PC-3 (cell line): ENCODE data around the gene TCEAL3. TPM values are rescaled to one million over a fixed set of nuclear protein-coding genes. Genes with fewer than 3 reads are reported as not detected.

Source experiments
- ATAC-seq: fragments of 200-7000 bp; cut with Tn5 transposase; 2 replicates; pipeline ENCODE4 v1.9.1; 2020; ENCODE audit warnings: mild to moderate bottlenecking, moderate library complexity
- BruUV-seq: library from RNA; stranded (reverse); fragments of 400-500 nt; replicated peaks from 2 replicates; lab custom pipeline; 2021; lab: Mats Ljungman, UMichigan
- CTCF ChIA-PET: fragments of 300-600 bp; sonication (Branson Sonifier 250); formaldehyde crosslinking; loops from one replicate; lab custom pipeline; 2022; ENCODE audit warnings: antibody characterized with exemption; lab: Charles Lee
- POLR2A ChIA-PET: fragments of 300-600 bp; sonication (Branson Sonifier 250); formaldehyde crosslinking; loops from one replicate; lab custom pipeline; 2022; ENCODE audit warnings: antibody characterized with exemption; ENCODE audit not compliant: unreplicated experiment; lab: Charles Lee
- DNase-seq: peaks from one replicate; pipeline ENCODE4 v3.0.0-alpha.2; 2015
- H2AFZ ChIP-seq: fragments of 300-600 bp; sonication (generic); 2 replicates; pipeline ENCODE4 v1.6.0; 2016; ENCODE audit warnings: antibody characterized with exemption, low read length
- H3F3A ChIP-seq: fragments of 300-600 bp; sonication (generic); one replicate; pipeline ENCODE4 v1.6.0; 2017; ENCODE audit warnings: antibody characterized with exemption, low read length, control low read depth, mild to moderate bottlenecking; ENCODE audit not compliant: unreplicated experiment
- H3K27ac ChIP-seq: fragments of 300-600 bp; sonication (generic); 2 replicates; pipeline ENCODE4 v1.5.1; 2016; ENCODE audit warnings: mild to moderate bottlenecking, low read length
- H3K27me3 ChIP-seq: fragments of 300-600 bp; sonication (generic); 2 replicates; pipeline ENCODE4 v1.6.1; 2016; ENCODE audit warnings: low read length, mixed read lengths
- H3K36me3 ChIP-seq: fragments of 300-600 bp; sonication (generic); 2 replicates; pipeline ENCODE4 v1.6.1; 2016; ENCODE audit warnings: low read depth, mixed run types, low read length, mixed read lengths
- H3K4me1 ChIP-seq: fragments of 300-600 bp; sonication (generic); 2 replicates; pipeline ENCODE4 v1.5.1; 2016; ENCODE audit warnings: low read length; ENCODE audit not compliant: insufficient read depth
- H3K4me2 ChIP-seq: fragments of 300-600 bp; sonication (generic); 2 replicates; pipeline ENCODE4 v1.6.0; 2016; ENCODE audit warnings: low read length
- H3K4me3 ChIP-seq: fragments of 300-600 bp; sonication (generic); 2 replicates; pipeline ENCODE4 v1.5.1; 2016; ENCODE audit warnings: mild to moderate bottlenecking, low read length, mixed read lengths
- H3K79me2 ChIP-seq: fragments of 300-600 bp; sonication (generic); 2 replicates; pipeline ENCODE4 v1.6.1; 2017; ENCODE audit warnings: low read length, mixed read lengths
- H3K9ac ChIP-seq: fragments of 300-600 bp; sonication (generic); 2 replicates; pipeline ENCODE4 v1.6.0; 2016; ENCODE audit warnings: mild to moderate bottlenecking, low read length
- H3K9me2 ChIP-seq: fragments of 300-600 bp; sonication (generic); replicated peaks from 2 replicates; pipeline ENCODE4 v1.6.1; 2016; ENCODE audit warnings: mixed run types, low read length, mixed read lengths
- H3K9me3 ChIP-seq: fragments of 300-600 bp; sonication (generic); 2 replicates; pipeline ENCODE4 v1.6.1; 2016; ENCODE audit warnings: low read length, mixed read lengths
- H4K20me1 ChIP-seq: fragments of 300-600 bp; sonication (generic); 2 replicates; pipeline ENCODE4 v1.6.1; 2016; ENCODE audit warnings: low read length, mixed read lengths
- CTCF ChIP-seq: fragments of 300-600 bp; sonication (generic); conservative IDR thresholded peaks from 2 replicates; pipeline ENCODE4 v1.5.1; 2017; ENCODE audit warnings: antibody characterized with exemption, low read depth, mild to moderate bottlenecking, low read length
- EZH2 ChIP-seq: fragments of 300-600 bp; sonication (generic); IDR thresholded peaks from one replicate; pipeline ENCODE4 v1.6.1; 2017; ENCODE audit warnings: antibody characterized with exemption, mild to moderate bottlenecking, low read length; ENCODE audit not compliant: unreplicated experiment
- EZH2phosphoT487 ChIP-seq: fragments of 300-600 bp; sonication (generic); IDR thresholded peaks from 2 replicates; pipeline ENCODE4 v1.6.1; 2018; ENCODE audit warnings: mild to moderate bottlenecking, antibody characterized with exemption, low read length, borderline replicate concordance
- intact Hi-C: fragments of 100-400 bp; cut with micrococcal nuclease; formaldehyde crosslinking; loops from 2 replicates; pipeline ENCODE4 v1.9.0; 2023
- total RNA-seq: library from RNA; depleted of rRNA; stranded (reverse); fragments of >200 nt; gene quantifications from 2 replicates; pipeline ENCODE4 v1.2.3, GENCODE V29; 2014

The TCEAL3 gene
- total RNA-seq, 1 experiment from 2014 or later: 18.3 TPM

GRCh38 chrX:103613362-103613890 is 5.7 kb downstream of the TCEAL3 start:
- Histone ChIP-seq H3F3A (peaks cover 9% of the 10 kb centered on the region), H3K27ac (peak overlapping the region; percentile 97), H3K4me3 (no peak overlapping the region), H3K79me2 (peaks cover 15% of the 10 kb centered on the region; the same call in 1 of the 2 replicates), H3K4me1 (peaks cover 45% of the 10 kb centered on the region), H3K27me3 (no peaks in the 10 kb centered on the region), H3K9me3 (no peaks in the 10 kb centered on the region), H3K9ac (no peak overlapping the region), H3K4me2 (no peak overlapping the region), H2AFZ (no peak overlapping the region), H4K20me1 (no peaks in the 10 kb centered on the region), H3K36me3 (no peaks in the 10 kb centered on the region), H3K9me2 (0 out of 2 replicates have a peak, but pooled peaks cover 3% of the 10 kb centered on the region)
- BruUV-seq: no TSS peak
- no peak for TF ChIP-seq CTCF
- no peak for TF ChIP-seq EZH2phosphoT487
- no peak for TF ChIP-seq EZH2
- ATAC-seq: no peak; the same call in 1 of the 2 replicates
- DNase-seq: peak; percentile 19
- CTCF ChIA-PET: interaction anchor here (0.6 kb wide), 1 partner anchor 77 kb away, joined by 3 read pairs; no protein-coding TSS in a partner anchor
- POLR2A ChIA-PET: no interaction called here
- intact Hi-C loops: loop anchor here (5.0 kb wide), 1 partner anchor 74 kb away; the partner anchor contains the start of gene MORF4L2

DNA sequence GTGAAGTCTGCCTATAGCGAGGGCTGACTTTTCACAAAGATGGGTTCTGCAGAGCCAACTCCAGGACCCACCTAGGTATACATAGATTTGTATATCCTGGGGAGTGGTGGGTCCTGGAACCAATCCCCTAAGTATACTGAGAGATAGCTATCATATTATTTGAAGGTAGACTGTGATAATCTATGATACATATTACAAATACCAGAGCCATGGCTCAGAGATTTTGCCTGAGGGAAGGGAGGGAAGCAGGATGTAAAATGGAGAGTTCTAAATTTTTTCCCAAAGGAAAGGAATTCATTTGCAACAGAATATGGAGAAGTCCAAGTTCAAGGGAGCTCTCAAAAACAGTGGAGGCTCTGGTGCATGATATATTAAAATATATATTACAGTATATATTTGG is 7.2 kb downstream of the TCEAL3 start:
- Histone ChIP-seq H4K20me1 (no peaks in the 10 kb centered on the region), H3K4me3 (peak overlapping the region; percentile 0; the same call in 1 of the 2 replicates), H3K9ac (peak overlapping the region; percentile 73), H3F3A (peaks cover 9% of the 10 kb centered on the region), H3K79me2 (0 out of 2 replicates have a peak, but pooled peaks cover 11% of the 10 kb centered on the region), H3K27me3 (no peaks in the 10 kb centered on the region), H3K4me2 (peak overlapping the region; percentile 80), H3K9me3 (no peaks in the 10 kb centered on the region), H2AFZ (no peak overlapping the region), H3K36me3 (no peaks in the 10 kb centered on the region), H3K9me2 (0 out of 2 replicates have a peak, but pooled peaks cover 3% of the 10 kb centered on the region), H3K4me1 (peaks cover 42% of the 10 kb centered on the region), H3K27ac (peak overlapping the region; percentile 97)
- ATAC-seq (peak; percentile 72), DNase-seq (peak; percentile 90)
- POLR2A ChIA-PET: interaction anchor here (1.0 kb wide), 1 partner anchor 209 kb away, joined by 4 read pairs; no protein-coding TSS in a partner anchor
- TF ChIP-seq CTCF: no peak
- TF ChIP-seq EZH2phosphoT487: no peak
- no peak for TF ChIP-seq EZH2
- intact Hi-C loops: loop anchor here (1.0 to 5.0 kb wide), 2 partner anchors 57 to 72 kb away; partner anchors contain the start of gene MORF4L2
- BruUV-seq: no TSS peak
- CTCF ChIA-PET: no interaction called here
